Measurements from ENCODE around the gene SLC17A2.

The SLC17A2 gene

GRCh38 chr6:25930532-25931410 lies at the start of gene SLC17A2:
SLC17A2 (minus strand) TSS chr6:25930691; CDS start chr6:25925796, 4,895 bp downstream.
- no peak for DNase-seq

DNA sequence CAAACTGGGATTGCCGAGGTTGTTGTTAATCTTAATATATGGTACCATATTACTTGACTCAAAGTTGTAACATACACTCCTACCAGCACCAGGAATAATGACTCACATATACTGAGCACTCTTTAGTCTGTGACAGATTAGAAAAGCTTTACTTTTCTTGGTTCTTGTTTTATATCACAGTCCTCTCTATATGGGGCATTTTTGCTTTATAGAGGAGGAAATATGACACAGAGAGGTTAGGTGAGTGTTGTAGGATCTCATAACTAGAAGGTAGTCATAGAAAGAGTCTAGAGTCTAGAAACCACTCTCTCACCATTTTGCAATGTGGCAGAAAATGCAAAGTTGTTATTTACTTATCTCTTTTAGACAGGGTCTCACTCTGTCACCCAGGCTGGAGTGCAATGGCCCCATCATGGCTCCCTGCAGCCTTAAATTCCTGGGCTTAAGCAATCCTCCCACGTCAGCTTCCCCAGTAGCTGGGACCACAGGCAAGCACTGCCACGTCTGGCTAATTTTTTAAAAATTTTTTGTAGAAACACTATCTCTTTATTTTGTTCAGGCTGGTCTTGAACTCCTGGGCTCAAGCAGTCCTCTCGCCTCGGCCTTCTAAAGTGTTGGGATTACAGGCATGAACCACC lies 45.6 kb upstream of the SLC17A2 start:
- no peak for DNase-seq

DNA sequence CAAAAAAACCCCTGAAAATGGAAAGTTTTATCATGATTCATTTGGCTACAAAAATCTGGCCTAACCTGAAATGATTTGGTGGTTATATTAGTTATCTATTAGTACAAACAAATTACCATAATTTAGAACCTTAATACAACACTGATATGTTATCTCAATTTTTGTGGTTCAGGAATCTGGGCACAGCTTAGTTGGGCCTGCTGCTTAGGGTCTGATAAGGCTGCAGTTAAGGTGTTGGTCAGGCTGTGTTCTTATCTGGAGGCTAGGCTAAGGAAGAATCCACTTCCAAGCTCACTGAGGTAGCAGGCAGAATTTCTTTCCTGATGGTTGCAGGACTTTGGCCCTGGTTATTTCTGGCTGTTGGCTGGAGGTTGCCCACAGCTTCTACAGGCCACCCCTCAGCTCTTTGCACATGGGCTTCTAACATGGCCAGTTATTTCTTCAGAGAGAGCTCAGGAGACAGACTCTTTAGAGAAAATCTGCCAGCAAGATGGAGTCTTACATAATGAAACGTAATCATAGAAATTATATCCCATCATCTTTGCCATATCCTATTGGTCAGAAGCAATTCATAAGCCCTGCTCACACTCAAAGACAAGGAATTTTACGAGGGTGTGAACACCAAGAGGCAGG lies 43.5 kb upstream of the SLC17A2 start:
- DNase-seq, result no peak

GRCh38 chr6:25972902-25973301 lies 42.4 kb upstream of the SLC17A2 start:
- no peak for DNase-seq

DNA sequence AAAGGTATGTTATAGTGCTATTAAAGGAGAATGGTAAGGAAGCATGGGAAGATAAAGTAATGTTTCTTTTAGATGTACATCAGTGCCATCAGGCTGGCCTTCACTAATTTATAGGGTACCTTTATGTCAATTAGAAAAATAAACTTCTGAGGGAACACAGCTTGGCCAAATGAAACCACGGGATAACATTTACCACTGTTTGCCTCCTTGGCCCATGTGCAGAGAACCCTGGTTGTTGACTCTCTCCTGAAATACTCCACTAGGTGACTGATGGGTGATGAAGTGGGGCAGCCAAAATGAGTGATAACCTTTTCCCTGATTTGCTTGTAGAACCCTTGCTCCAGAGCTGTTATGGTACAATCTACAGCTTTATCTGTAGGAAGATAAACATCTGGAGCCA lies 41.6 kb upstream of the SLC17A2 start:
- DNase-seq, result no peak

- no peak for DNase-seq
These were observed 40.8 kb upstream of the SLC17A2 start for GRCh38 chr6:25971187-25971821.

DNA sequence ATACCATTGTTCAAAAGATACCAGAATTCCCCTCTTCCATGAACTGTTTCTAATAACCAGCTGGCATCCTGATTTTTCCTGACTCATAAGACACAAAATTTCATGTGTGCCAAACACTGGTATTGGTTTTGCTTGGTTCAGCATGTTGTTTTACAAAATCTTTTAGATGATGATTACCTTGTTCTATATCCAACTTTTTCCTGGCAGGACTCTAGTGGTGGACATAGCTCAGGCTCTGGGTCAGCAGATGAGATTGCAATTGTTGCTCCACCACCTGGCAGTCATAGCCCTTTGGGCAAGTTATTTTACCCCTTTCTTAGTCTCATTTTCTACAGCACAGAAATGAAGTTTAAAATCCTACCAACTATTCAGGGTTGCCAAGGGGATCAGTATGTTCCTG lies 38.3 kb upstream of the SLC17A2 start:
- DNase-seq, result no peak

- DNase-seq, result no peak
These were observed 36.2 kb upstream of the SLC17A2 start for GRCh38 chr6:25966711-25967110.

GRCh38 chr6:25965058-25965457 lies 34.6 kb upstream of the SLC17A2 start:
- DNase-seq, result no peak

GRCh38 chr6:25963426-25964123 lies 33.1 kb upstream of the SLC17A2 start:
- no peak for DNase-seq

GRCh38 chr6:25962149-25963127 lies 31.9 kb upstream of the SLC17A2 start, which contains the start of gene TRIM38:
TRIM38 (plus strand) TSS chr6:25962802; CDS start chr6:25966523, 3,721 bp downstream.
- no peak for DNase-seq

- DNase-seq, result no peak
These were observed 31.2 kb upstream of the SLC17A2 start for GRCh38 chr6:25961619-25962148.

DNA sequence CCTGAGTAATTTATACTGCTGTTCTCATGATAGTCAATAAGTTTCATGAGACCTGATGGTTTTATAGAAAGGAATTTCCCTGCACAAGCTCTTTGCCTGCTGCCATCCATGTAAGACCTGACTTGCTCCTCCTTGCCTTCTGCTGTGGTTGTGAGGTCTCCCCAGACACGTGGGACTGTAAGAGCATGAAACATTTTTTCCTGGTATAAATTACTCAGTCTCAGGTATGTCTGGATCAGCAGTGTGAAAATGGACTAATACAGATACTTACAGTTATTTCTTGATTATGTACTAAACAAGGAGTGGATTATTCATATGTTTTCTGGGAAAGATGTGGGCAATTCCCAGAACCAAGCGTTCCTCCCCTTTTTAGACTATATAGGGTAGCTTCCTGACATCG lies 30.2 kb upstream of the SLC17A2 start:
- DNase-seq, result no peak

GRCh38 chr6:25959890-25960536 lies 29.5 kb upstream of the SLC17A2 start:
- DNase-seq, result no peak

DNA sequence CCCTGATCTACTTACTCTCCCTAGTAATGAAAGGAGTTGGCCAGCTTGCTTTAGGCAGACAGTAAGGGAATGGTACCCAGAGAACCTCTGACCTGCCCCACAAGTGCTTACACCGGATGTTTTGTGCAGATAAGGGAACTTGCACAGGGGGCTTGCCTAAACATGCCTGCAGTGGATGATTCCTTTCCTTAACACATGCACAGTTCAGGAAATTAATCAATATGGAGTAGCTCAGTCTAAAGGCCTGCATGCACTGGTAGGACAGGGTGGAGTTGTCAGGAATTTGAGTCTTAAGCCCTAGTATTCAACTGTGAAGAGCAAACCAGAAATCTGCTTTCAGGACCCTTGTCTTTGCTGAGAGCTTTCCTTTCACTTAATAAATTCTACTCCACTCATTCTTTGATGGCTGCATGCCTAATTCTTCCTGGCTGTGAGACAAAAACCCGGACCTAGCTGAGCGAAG lies 28.2 kb upstream of the SLC17A2 start:
- no peak for DNase-seq

DNA sequence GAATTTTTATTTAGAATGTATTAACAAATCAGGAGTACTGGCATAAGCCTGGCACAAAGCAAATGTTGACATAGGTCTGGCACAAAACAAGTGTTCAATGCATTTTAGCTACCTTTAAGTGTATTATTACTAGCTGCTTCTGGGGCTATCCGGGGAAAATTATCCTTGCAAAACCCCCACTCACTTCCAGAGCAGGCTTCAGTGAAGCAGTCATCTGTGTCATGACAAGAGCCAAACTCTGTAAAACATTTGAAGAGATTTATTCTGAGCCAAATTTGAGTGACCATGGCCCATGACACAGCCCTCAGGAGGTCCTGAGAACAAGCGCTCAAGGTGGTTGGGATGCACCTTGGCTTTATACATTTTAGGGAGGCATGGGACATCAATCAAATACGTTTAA lies 25.7 kb upstream of the SLC17A2 start:
- no peak for DNase-seq

DNA sequence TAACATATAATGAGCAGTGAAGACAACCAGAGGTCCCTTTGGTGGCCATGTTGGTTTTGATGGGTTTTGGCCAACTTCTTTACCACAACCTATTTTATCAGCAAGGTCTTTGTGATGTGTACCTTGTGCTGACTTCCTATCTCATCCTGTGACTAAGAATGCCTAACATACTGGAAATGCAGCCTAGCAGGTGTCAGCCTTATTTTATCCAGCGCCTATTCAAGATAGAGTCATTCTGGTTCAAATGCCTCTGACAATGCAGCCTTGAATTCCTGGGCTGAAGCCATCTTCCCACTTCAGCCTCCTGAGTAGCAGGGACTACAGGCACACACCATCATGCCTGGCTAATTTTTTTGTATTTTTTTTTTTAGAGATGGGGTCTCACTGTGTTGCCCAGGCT lies 24.3 kb upstream of the SLC17A2 start:
- no peak for DNase-seq

DNA sequence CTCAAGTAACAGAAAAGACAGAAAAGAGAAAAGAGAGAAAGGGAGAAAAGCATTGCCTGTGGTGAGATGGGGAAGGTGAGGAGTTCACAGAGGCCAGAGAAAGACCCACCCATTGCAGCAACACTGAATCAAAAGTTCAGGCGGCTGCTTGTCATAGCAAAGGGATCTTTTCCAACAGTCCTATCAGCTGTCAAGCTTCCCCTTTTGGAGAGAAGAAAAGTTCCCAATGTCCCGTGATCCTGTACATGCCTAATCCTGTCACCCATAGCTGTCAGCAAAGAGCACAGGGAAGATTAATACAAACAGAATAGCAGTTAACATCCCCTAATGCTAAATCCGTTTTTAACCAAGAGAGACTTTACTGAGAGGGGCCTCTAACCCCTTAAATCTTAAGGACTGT lies 23.2 kb upstream of the SLC17A2 start:
- DNase-seq, result no peak

DNA sequence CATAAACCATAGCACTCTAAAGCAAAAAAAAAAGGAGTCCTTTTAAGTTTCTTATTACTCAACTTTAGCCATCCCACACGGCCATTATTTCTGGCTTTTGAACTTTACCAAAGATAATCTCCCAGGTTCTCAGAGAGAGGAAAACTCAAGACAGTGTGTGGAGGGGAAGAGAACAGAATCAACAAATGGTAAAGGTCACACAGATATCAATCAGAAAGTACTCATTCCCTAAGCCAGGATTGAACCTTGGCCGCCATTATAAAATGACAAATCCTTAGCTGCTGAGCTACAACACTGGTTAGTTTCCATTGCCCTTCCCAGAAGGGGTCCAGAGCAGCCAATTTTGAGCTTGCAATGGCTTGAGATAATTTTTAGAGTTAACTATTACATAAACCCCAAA lies 22.0 kb upstream of the SLC17A2 start:
- DNase-seq, result no peak

- no peak for DNase-seq
These were observed 21.0 kb upstream of the SLC17A2 start for GRCh38 chr6:25951296-25952032.

Measured in NCI-H1048 (cell line).